Caco-2 (cell line): Measurements from ENCODE around the gene MNAT1. TPM values are rescaled to one million over a fixed set of nuclear protein-coding genes. Genes with fewer than 3 reads are reported as not detected.

Experiments used
- BruUV-seq: library from RNA; stranded (reverse); fragments of 400-500 nt; replicated peaks from 2 replicates; lab custom pipeline; 2021; lab: Mats Ljungman, UMichigan
- CTCF ChIA-PET: fragments of 300-600 bp; sonication (Branson Sonifier 250); formaldehyde crosslinking; loops from one replicate; lab custom pipeline; 2022; ENCODE audit warnings: antibody characterized with exemption; lab: Charles Lee
- POLR2A ChIA-PET: fragments of 300-600 bp; sonication (Branson Sonifier 250); formaldehyde crosslinking; loops from one replicate; lab custom pipeline; 2022; ENCODE audit warnings: antibody characterized with exemption; lab: Charles Lee
- DNase-seq, 2 experiments: peaks; one replicate each; pipeline versions ENCODE4 v3.0.0 to v3.0.0-alpha.2; 2020 to 2022
- H3K27me3 ChIP-seq: replicated peaks from 2 replicates; pipeline ENCODE4 v1.6.0; 2011; ENCODE audit warnings: low read length; ENCODE audit not compliant: control insufficient read depth, insufficient read depth
- H3K36me3 ChIP-seq: 2 replicates; pipeline ENCODE4 v1.5.1; 2011; ENCODE audit warnings: low read length; ENCODE audit not compliant: control insufficient read depth, insufficient read depth
- H3K4me1 ChIP-seq: fragments of 250-450 bp; sonication (Bioruptor Pico); 2 replicates; pipeline ENCODE4 v1.5.1; 2020; ENCODE audit warnings: mild to moderate bottlenecking
- H3K4me3 ChIP-seq: 2 replicates; pipeline ENCODE4 v1.5.1; 2011; ENCODE audit warnings: low read depth, mild to moderate bottlenecking, control low read depth, low read length
- H3K9me3 ChIP-seq: fragments of 250-450 bp; sonication (Bioruptor Pico); 2 replicates; pipeline ENCODE4 v1.5.1; 2020; ENCODE audit warnings: mild to moderate bottlenecking, moderate library complexity
- H3K27ac Mint-ChIP-seq: one replicate; pipeline ENCODE4 v1.8.0; 2022; ENCODE audit warnings: mixed read lengths; ENCODE audit not compliant: unreplicated experiment
- H3K27me3 Mint-ChIP-seq: one replicate; pipeline ENCODE4 v1.8.0; 2022; ENCODE audit warnings: mixed read lengths; ENCODE audit not compliant: insufficient read depth, unreplicated experiment
- H3K36me3 Mint-ChIP-seq: one replicate; pipeline ENCODE4 v1.8.0; 2022; ENCODE audit warnings: mild to moderate bottlenecking, mixed read lengths; ENCODE audit not compliant: insufficient read depth, unreplicated experiment
- H3K4me1 Mint-ChIP-seq: one replicate; pipeline ENCODE4 v1.8.0; 2022; ENCODE audit warnings: low read depth, mixed read lengths; ENCODE audit not compliant: unreplicated experiment
- H3K4me3 Mint-ChIP-seq: one replicate; pipeline ENCODE4 v1.8.0; 2022; ENCODE audit warnings: mild to moderate bottlenecking, moderate library complexity, mixed read lengths; ENCODE audit not compliant: unreplicated experiment
- H3K9me3 Mint-ChIP-seq: one replicate; pipeline ENCODE4 v1.8.0; 2022; ENCODE audit warnings: mixed read lengths; ENCODE audit not compliant: unreplicated experiment
- CTCF ChIP-seq, 2 experiments: fragments of 200-600 bp in 1 of 2; IDR thresholded peaks; 1 replicate in 1 of 2; 2 replicates in 1 of 2; pipeline versions ENCODE4 v1.5.1 to v1.8.0; 2011 to 2022; ENCODE audit warnings: antibody characterized with exemption in 1 of 2, control low read depth in 1 of 2, inconsistent platforms in 1 of 2, low read depth in 1 of 2, low read length in 1 of 2, mild to moderate bottlenecking in 1 of 2, moderate library complexity in 1 of 2; ENCODE audit not compliant: insufficient read depth in 1 of 2, severe bottlenecking in 1 of 2, unreplicated experiment in 1 of 2
- intact Hi-C: fragments of 100-400 bp; cut with micrococcal nuclease; formaldehyde crosslinking; loops from one replicate; pipeline ENCODE4 v1.10.0; 2022; ENCODE audit not compliant: unreplicated experiment
- total RNA-seq: library from RNA; stranded (reverse); gene quantifications from 2 replicates; pipeline ENCODE4 v1.2.3, GENCODE V29; 2022

The MNAT1 gene
- total RNA-seq, 1 experiment from 2014 or later: 36.4 TPM

- POLR2A ChIA-PET: no interaction called here
- DNase-seq: no peak
- H3K9me3 Mint-ChIP-seq: no peaks in the 10 kb centered on the region
- intact Hi-C loops: no loop called here
- H3K27me3 Mint-ChIP-seq: no peaks in the 10 kb centered on the region
- no peaks in the 10 kb centered on the region for H3K27me3 ChIP-seq
- no peak overlapping the region for H3K27ac Mint-ChIP-seq
- BruUV-seq: no TSS peak
- no peaks in the 10 kb centered on the region for H3K4me1 Mint-ChIP-seq
- no peaks in the 10 kb centered on the region for H3K9me3 ChIP-seq
- no peak for TF ChIP-seq CTCF (IDR thresholded peaks at IDR 0.05; ENCODE audit: insufficient read depth in 1 of 2, low read depth in 1 of 2, low read length in 1 of 2, severe bottlenecking in 1 of 2, unreplicated experiment in 1 of 2)
- H3K36me3 ChIP-seq: no peaks in the 10 kb centered on the region
- H3K36me3 Mint-ChIP-seq: peaks cover 8% of the 10 kb centered on the region
- H3K4me3 Mint-ChIP-seq: no peak overlapping the region
- CTCF ChIA-PET: no interaction called here
- peaks cover 13% of the 10 kb centered on the region for H3K4me1 ChIP-seq
- no peak overlapping the region for H3K4me3 ChIP-seq
Measured at GRCh38 chr14:60968671-60969070, 234.1 kb downstream of the MNAT1 start.

GRCh38 chr14:60970146-60970545 lies 235.6 kb downstream of the MNAT1 start:
- ChIA-PET POLR2A (no interaction called here), CTCF (no interaction called here)
- Histone ChIP-seq H3K36me3 (no peaks in the 10 kb centered on the region), H3K9me3 (no peaks in the 10 kb centered on the region), H3K4me1 (peaks cover 4% of the 10 kb centered on the region; the same call in 1 of the 2 replicates), H3K27me3 (no peaks in the 10 kb centered on the region), H3K4me3 (no peak overlapping the region)
- Mint-ChIP-seq H3K4me1 (no peaks in the 10 kb centered on the region), H3K27ac (no peak overlapping the region), H3K9me3 (no peaks in the 10 kb centered on the region), H3K27me3 (no peaks in the 10 kb centered on the region), H3K4me3 (no peak overlapping the region), H3K36me3 (peaks cover 8% of the 10 kb centered on the region)
- intact Hi-C loops: no loop called here
- no peak for DNase-seq
- BruUV-seq: no TSS peak
- TF ChIP-seq CTCF (IDR thresholded peaks at IDR 0.05; ENCODE audit: insufficient read depth in 1 of 2, low read depth in 1 of 2, low read length in 1 of 2, severe bottlenecking in 1 of 2, unreplicated experiment in 1 of 2): no peak

- no peaks in the 10 kb centered on the region for H3K9me3 ChIP-seq
- POLR2A ChIA-PET: no interaction called here
- no peaks in the 10 kb centered on the region for H3K27me3 Mint-ChIP-seq
Measured at GRCh38 chr14:60971271-60971670, 236.7 kb downstream of the MNAT1 start.

More at GRCh38 chr14:60971271-60971670, 236.7 kb downstream of the MNAT1 start:
- no TSS peak for BruUV-seq
- peaks cover under 1% of the 10 kb centered on the region for H3K36me3 ChIP-seq
- no peak overlapping the region for H3K27ac Mint-ChIP-seq
- CTCF ChIA-PET: no interaction called here
- H3K4me3 Mint-ChIP-seq: no peak overlapping the region
- H3K4me1 ChIP-seq: no peaks in the 10 kb centered on the region; the same call in 1 of the 2 replicates
- peaks cover 15% of the 10 kb centered on the region for H3K36me3 Mint-ChIP-seq
- DNase-seq: no peak
- TF ChIP-seq CTCF (IDR thresholded peaks at IDR 0.05; ENCODE audit: insufficient read depth in 1 of 2, low read depth in 1 of 2, low read length in 1 of 2, severe bottlenecking in 1 of 2, unreplicated experiment in 1 of 2): no peak
- H3K4me3 ChIP-seq: no peak overlapping the region
- H3K9me3 Mint-ChIP-seq: no peaks in the 10 kb centered on the region
- H3K27me3 ChIP-seq: no peaks in the 10 kb centered on the region
- intact Hi-C loops: no loop called here
- H3K4me1 Mint-ChIP-seq: no peaks in the 10 kb centered on the region
